Measurements from ENCODE around the gene MDK.

DNA sequence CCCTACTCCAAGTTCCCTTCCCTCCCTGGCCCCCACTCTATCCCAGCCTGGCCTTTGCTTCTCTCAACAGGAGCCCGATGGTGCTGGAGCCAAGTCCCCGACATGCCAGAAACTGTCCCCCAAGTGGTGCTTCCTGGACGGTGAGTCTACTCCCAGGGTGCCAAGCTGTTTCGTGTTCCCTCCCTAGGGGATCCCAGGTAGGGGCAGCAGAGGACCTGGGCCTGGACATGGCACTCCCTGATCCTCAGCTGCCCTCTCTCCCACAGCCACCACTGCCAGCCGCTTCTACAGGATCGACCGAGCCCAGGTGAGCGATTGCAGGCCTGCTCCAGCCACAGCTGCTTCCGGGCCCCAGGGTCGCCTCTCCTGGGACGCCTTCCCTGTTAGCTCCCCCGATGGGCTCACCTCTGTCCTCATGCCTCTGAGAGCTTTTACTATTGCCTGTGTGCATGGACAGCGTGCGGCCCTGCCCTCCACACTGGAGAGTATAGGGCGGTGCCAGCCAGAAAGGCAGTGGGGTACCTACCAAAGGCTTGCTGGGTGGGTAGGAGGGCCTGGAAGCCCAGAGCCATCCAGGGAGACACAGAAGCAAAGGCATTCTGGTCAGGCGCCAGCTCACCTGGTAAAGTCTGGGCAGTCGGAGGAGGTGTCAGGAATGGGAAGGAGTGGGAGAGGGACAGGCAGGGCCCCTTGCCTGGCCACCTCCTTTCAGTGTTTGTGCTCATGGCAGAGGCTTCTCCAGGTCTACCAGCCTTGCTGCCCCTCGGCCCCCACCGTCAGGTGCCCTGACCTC lies 5.0 kb upstream of the MDK start:
- TF ChIP-seq POLR2A (IDR thresholded peaks at IDR 0.05): no peak
- TF ChIP-seq, protein P1, sequence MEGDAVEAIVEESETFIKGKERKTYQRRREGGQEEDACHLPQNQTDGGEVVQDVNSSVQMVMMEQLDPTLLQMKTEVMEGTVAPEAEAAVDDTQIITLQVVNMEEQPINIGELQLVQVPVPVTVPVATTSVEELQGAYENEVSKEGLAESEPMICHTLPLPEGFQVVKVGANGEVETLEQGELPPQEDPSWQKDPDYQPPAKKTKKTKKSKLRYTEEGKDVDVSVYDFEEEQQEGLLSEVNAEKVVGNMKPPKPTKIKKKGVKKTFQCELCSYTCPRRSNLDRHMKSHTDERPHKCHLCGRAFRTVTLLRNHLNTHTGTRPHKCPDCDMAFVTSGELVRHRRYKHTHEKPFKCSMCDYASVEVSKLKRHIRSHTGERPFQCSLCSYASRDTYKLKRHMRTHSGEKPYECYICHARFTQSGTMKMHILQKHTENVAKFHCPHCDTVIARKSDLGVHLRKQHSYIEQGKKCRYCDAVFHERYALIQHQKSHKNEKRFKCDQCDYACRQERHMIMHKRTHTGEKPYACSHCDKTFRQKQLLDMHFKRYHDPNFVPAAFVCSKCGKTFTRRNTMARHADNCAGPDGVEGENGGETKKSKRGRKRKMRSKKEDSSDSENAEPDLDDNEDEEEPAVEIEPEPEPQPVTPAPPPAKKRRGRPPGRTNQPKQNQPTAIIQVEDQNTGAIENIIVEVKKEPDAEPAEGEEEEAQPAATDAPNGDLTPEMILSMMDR (IDR thresholded peaks at IDR 0.05): no peak

Measured in right lobe of liver (tissue), 4 donors.